K562 (cell line): ENCODE data around the gene CENPB. TPM values are rescaled to one million over a fixed set of nuclear protein-coding genes. Genes with fewer than 3 reads are reported as not detected.

Experiments used
- ATAC-seq: fragments of 200-7000 bp; cut with Tn5 transposase; 3 replicates; pipeline ENCODE4 v1.9.1; 2020; ENCODE audit warnings: moderate library complexity
- BruUV-seq: library from RNA; stranded (reverse); fragments of 400-500 nt; replicated peaks from 2 replicates; lab custom pipeline; 2021; lab: Mats Ljungman, UMichigan
- CTCF ChIA-PET: fragments of 300-600 bp; formaldehyde crosslinking; extraction: SDS; loops from one replicate; lab custom pipeline; 2021; ENCODE audit warnings: low intra/inter-chr PET ratio; lab: Yijun Ruan, JAX
- POLR2A ChIA-PET: fragments of 300-600, 350-650 bp; sonication (Branson Sonifier 250); formaldehyde crosslinking; extraction: SDS; loops from one replicate; lab custom pipeline; 2021; ENCODE audit warnings: antibody characterized with exemption, inconsistent platforms; lab: Yijun Ruan, JAX
- DNase-seq, 4 experiments: peaks; one replicate each; pipeline versions ENCODE4 v3.0.0 to v3.0.0-alpha.2; 2011 to 2018; ENCODE audit warnings: low spot score in 3 of 4, mixed read lengths in 3 of 4; ENCODE audit errors: extremely low read depth in 1 of 4
- FAIRE-seq: peaks from 2 replicates; lab custom pipeline; 2011; peaks lifted over from hg19 to GRCh38; lab: Jason Lieb, UNC
- H2AFZ ChIP-seq: 2 replicates; pipeline ENCODE4 v1.6.0; 2011; ENCODE audit warnings: low read depth, low read length, control low read depth, inconsistent platforms
- H3K27ac ChIP-seq: fragments of 200-600 bp; 3 replicates; pipeline ENCODE4 v1.8.0; 2011; ENCODE audit warnings: low read depth, mild to moderate bottlenecking, control low read depth, inconsistent platforms, low read length, moderate library complexity, mixed read lengths; ENCODE audit errors: extremely low read depth
- H3K27me3 ChIP-seq, 2 experiments: fragments of 300-600 bp in 1 of 2; 2 replicates in 1 of 2; 3 replicates in 1 of 2; pipeline versions ENCODE4 v1.6.0 to v1.8.0; 2011; ENCODE audit warnings: inconsistent platforms in 2 of 2, low read length in 2 of 2, mild to moderate bottlenecking in 1 of 2, mixed read lengths in 1 of 2, moderate library complexity in 1 of 2; ENCODE audit not compliant: control insufficient read depth in 2 of 2, insufficient read depth in 2 of 2
- H3K36me3 ChIP-seq: fragments of 300-600 bp; 3 replicates; pipeline ENCODE4 v1.8.0; 2011; ENCODE audit warnings: mild to moderate bottlenecking, low read length, inconsistent platforms; ENCODE audit not compliant: control insufficient read depth, insufficient read depth
- H3K4me1 ChIP-seq, 2 experiments: fragments of 200-600 bp in 1 of 2; replicated peaks in 1 of 2; 2 replicates in 1 of 2; 3 replicates in 1 of 2; pipeline versions ENCODE4 v1.5.1 to v1.8.0; 2011; ENCODE audit warnings: inconsistent platforms in 2 of 2, low read length in 2 of 2, mild to moderate bottlenecking in 1 of 2, mixed read lengths in 1 of 2, moderate library complexity in 1 of 2; ENCODE audit not compliant: control insufficient read depth in 2 of 2, insufficient read depth in 2 of 2
- H3K4me2 ChIP-seq: 2 replicates; pipeline ENCODE4 v1.6.1; 2011; ENCODE audit warnings: low read length, control low read depth, inconsistent platforms, mixed read lengths; ENCODE audit not compliant: insufficient read depth
- H3K4me3 ChIP-seq: fragments of 200-600 bp; sonication (generic), shearing (Covaris generic); 2 replicates; pipeline ENCODE4 v1.5.1; 2016; ENCODE audit warnings: control low read depth, inconsistent platforms
- H3K79me2 ChIP-seq: fragments of 200-600 bp; 3 replicates; pipeline ENCODE4 v1.8.0; 2011; ENCODE audit warnings: low read length, inconsistent platforms; ENCODE audit not compliant: control insufficient read depth, insufficient read depth
- H3K9ac ChIP-seq, 2 experiments: 2 replicates each; pipeline versions ENCODE4 v1.6.0 to v1.6.1; 2011; ENCODE audit warnings: low read depth in 2 of 2, low read length in 2 of 2, control low read depth in 1 of 2, inconsistent platforms in 1 of 2, mild to moderate bottlenecking in 1 of 2, mixed read lengths in 1 of 2; ENCODE audit not compliant: insufficient read depth in 1 of 2
- H3K9me1 ChIP-seq: one replicate; pipeline ENCODE4 v1.6.0; 2011; ENCODE audit warnings: inconsistent platforms, mild to moderate bottlenecking, low read length, moderate library complexity; ENCODE audit not compliant: control insufficient read depth, insufficient read depth
- H3K9me3 ChIP-seq: replicated peaks from 2 replicates; pipeline ENCODE4 v1.5.1; 2011; ENCODE audit warnings: low read depth, low read length, inconsistent platforms; ENCODE audit not compliant: control insufficient read depth, insufficient read depth
- H4K20me1 ChIP-seq: replicated peaks from 2 replicates; pipeline ENCODE4 v1.6.1; 2011; ENCODE audit warnings: low read length, inconsistent platforms, mixed read lengths; ENCODE audit not compliant: control insufficient read depth, insufficient read depth
- NEUROD1 ChIP-seq: fragments of 150-350 bp; IDR thresholded peaks from 2 replicates; pipeline ENCODE4 v1.6.1; 2014; ENCODE audit warnings: borderline replicate concordance, low read length, low read depth; ENCODE audit not compliant: partially characterized antibody
- ZNF124 ChIP-seq: sonication (generic); formaldehyde crosslinking; IDR thresholded peaks from 2 replicates; pipeline ENCODE4 v1.8.1; 2022; ENCODE audit warnings: missing genetic modification reagents
- WGBS: fragments of 100-300 bp; shearing (Covaris generic); methylation state at CpG from one replicate; pipeline ENCODE4 v1.1.6; 2016; ENCODE audit warnings: low coverage, mixed read lengths; ENCODE audit not compliant: insufficient coverage; ENCODE audit errors: missing lambda C conversion rate; 5-methylcytosine and 5-hydroxymethylcytosine counted together
- in situ Hi-C: fragments of 300-500 bp; cut with MboI; formaldehyde crosslinking; loops from 4 replicates; pipeline ENCODE4 v1.15.0; 2018; ENCODE audit warnings: inconsistent platforms, mixed read lengths
- intact Hi-C: fragments of 100-400 bp; cut with micrococcal nuclease; formaldehyde crosslinking; loops from 2 replicates; pipeline ENCODE4 v1.14.2; 2022
- polyA plus RNA-seq, 8 experiments: library from polyadenylated mRNA; depleted of rRNA in 4 of 8; stranded (reverse) in 5 of 8; unstranded in 3 of 8; fragments of >200 nt; fragmentation: Nextera tagmentation in 2 of 8; fragmentation: Illumina TruSeq in 1 of 8; extraction: Ambion mirVana in 2 of 8; extraction: Trizol in 1 of 8; gene quantifications; 2 replicates each; pipeline versions ENCODE4 v1.2.1 to v1.2.3, GENCODE V29; 2011 to 2014; ENCODE audit warnings: inconsistent platforms in 1 of 8, missing spikeins in 1 of 8
- total RNA-seq, 7 experiments: library from RNA; depleted of rRNA in 6 of 7; stranded (reverse); fragments of >200 nt in 6 of 7; fragmentation: Illumina TruSeq in 2 of 7; extraction: Trizol in 2 of 7; gene quantifications; 2 replicates each; pipeline versions ENCODE4 v1.2.1 to v1.2.3, GENCODE V29; 2011 to 2021; ENCODE audit warnings: low replicate concordance in 1 of 7
- TF ChIP-seq, protein P1 (sequence below), 2 experiments: fragments of 450-650 bp in 1 of 2; IDR thresholded peaks; 2 replicates each; pipeline ENCODE4 v1.6.1; 2011 to 2017; ENCODE audit warnings: low read depth in 2 of 2, antibody characterized with exemption in 1 of 2, borderline replicate concordance in 1 of 2, low read length in 1 of 2, mild to moderate bottlenecking in 1 of 2, mixed read lengths in 1 of 2; ENCODE audit not compliant: control insufficient read depth in 1 of 2
- TF ChIP-seq, protein P2 (sequence below): sonication (generic); formaldehyde crosslinking; IDR thresholded peaks from 2 replicates; pipeline ENCODE4 v1.8.1; 2023; ENCODE audit warnings: mild to moderate bottlenecking, missing genetic modification reagents
- TF ChIP-seq, protein P3 (sequence below): fragments of 450-650 bp; IDR thresholded peaks from 2 replicates; pipeline ENCODE4 v1.6.1; 2018; ENCODE audit not compliant: partially characterized antibody

The CENPB gene
- total and polyA plus RNA-seq, 9 of the 15 experiments (the other 6 are each of a cell fraction or from before 2014, with no cell fraction given) = 0.17 to 70.8 (median 24.9) TPM

DNA sequence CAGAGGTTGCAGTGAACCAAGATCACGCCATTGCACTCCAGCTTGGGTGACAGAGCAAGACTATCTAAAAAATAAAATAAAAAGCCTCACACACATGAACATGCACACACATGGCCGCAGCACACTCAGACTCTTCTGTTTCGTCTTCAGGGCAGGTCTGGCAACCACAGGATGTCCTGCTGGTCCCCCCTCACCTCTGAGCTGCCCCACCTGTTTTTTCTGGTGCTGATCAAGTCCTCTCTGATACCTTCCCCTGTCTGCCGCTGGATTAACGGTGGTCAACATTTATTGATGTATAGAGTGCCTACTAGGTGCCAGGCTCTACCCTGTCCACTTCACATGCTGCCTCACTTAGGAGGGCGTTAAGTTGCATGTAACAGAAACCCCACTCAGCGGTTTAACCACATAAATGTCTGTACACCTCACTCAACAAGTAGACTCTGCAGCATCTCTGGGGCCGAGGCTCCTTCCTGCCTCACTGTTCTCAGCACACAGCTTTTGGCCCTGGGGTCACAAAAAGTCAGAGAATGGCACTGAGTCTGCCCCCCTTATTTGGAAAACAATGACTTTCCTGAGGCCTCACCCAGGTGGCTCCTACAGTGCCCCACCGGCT is 29.3 kb upstream of the CENPB start (continued):
- TF ChIP-seq, protein P1, sequence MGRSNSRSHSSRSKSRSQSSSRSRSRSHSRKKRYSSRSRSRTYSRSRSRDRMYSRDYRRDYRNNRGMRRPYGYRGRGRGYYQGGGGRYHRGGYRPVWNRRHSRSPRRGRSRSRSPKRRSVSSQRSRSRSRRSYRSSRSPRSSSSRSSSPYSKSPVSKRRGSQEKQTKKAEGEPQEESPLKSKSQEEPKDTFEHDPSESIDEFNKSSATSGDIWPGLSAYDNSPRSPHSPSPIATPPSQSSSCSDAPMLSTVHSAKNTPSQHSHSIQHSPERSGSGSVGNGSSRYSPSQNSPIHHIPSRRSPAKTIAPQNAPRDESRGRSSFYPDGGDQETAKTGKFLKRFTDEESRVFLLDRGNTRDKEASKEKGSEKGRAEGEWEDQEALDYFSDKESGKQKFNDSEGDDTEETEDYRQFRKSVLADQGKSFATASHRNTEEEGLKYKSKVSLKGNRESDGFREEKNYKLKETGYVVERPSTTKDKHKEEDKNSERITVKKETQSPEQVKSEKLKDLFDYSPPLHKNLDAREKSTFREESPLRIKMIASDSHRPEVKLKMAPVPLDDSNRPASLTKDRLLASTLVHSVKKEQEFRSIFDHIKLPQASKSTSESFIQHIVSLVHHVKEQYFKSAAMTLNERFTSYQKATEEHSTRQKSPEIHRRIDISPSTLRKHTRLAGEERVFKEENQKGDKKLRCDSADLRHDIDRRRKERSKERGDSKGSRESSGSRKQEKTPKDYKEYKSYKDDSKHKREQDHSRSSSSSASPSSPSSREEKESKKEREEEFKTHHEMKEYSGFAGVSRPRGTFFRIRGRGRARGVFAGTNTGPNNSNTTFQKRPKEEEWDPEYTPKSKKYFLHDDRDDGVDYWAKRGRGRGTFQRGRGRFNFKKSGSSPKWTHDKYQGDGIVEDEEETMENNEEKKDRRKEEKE (IDR thresholded peaks at IDR 0.05; ENCODE audit: borderline replicate concordance in 1 of 2, control insufficient read depth in 1 of 2, low read depth in 2 of 2, low read length in 1 of 2) = no peak
- TF ChIP-seq, protein P2, sequence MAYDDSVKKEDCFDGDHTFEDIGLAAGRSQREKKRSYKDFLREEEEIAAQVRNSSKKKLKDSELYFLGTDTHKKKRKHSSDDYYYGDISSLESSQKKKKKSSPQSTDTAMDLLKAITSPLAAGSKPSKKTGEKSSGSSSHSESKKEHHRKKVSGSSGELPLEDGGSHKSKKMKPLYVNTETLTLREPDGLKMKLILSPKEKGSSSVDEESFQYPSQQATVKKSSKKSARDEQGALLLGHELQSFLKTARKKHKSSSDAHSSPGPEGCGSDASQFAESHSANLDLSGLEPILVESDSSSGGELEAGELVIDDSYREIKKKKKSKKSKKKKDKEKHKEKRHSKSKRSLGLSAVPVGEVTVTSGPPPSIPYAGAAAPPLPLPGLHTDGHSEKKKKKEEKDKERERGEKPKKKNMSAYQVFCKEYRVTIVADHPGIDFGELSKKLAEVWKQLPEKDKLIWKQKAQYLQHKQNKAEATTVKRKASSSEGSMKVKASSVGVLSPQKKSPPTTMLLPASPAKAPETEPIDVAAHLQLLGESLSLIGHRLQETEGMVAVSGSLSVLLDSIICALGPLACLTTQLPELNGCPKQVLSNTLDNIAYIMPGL = no peak
- TF ChIP-seq ZNF124 = no peak

DNA sequence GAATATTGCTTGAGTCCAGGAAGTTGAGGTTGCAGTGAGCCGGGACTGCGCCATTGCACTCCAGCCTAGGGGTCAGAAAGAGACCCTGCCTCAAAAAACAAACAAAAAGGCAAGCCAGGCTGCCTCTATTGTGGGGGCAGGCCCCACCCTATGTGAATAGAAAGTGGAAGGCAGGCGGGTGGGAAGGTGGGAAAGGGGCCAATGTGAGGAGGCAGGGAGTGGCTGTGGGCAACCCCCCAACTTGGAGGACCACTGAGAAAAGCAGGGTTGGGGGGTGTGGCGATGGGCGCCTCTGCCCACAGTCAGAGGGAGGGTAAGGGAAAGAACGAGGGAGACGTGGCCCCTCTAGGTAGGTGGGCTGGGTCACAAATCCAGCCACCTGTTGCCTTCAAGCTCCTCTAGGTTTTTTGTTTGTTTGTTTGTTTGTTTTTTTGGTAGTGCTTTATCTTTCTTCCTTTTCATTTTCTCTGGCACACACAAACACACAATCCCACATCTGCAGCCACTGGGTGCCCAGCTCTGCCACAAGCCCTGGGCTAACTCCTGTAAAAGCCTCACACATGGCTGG is 28.5 kb upstream of the CENPB start:
- intact Hi-C loops = no loop called here

More for the DNA sequence above, 28.5 kb upstream of the CENPB start:
- peak in 1 of 4 experiments; percentile 1 for DNase-seq
- H2AFZ ChIP-seq = no peak overlapping the region
- no peak overlapping the region for H3K9ac ChIP-seq
- no peaks in the 10 kb centered on the region for H3K9me1 ChIP-seq
- H3K27me3 ChIP-seq = no peaks in the 10 kb centered on the region
- ChIA-PET CTCF (no interaction called here), POLR2A (interaction anchor here (0.6 to 0.7 kb wide), 2 partner anchors 40 to 52 kb away, joined by 3 read pairs; no protein-coding TSS in a partner anchor)
- ATAC-seq = no peak
- in situ Hi-C loops = no loop called here
- TF ChIP-seq, protein P3, sequence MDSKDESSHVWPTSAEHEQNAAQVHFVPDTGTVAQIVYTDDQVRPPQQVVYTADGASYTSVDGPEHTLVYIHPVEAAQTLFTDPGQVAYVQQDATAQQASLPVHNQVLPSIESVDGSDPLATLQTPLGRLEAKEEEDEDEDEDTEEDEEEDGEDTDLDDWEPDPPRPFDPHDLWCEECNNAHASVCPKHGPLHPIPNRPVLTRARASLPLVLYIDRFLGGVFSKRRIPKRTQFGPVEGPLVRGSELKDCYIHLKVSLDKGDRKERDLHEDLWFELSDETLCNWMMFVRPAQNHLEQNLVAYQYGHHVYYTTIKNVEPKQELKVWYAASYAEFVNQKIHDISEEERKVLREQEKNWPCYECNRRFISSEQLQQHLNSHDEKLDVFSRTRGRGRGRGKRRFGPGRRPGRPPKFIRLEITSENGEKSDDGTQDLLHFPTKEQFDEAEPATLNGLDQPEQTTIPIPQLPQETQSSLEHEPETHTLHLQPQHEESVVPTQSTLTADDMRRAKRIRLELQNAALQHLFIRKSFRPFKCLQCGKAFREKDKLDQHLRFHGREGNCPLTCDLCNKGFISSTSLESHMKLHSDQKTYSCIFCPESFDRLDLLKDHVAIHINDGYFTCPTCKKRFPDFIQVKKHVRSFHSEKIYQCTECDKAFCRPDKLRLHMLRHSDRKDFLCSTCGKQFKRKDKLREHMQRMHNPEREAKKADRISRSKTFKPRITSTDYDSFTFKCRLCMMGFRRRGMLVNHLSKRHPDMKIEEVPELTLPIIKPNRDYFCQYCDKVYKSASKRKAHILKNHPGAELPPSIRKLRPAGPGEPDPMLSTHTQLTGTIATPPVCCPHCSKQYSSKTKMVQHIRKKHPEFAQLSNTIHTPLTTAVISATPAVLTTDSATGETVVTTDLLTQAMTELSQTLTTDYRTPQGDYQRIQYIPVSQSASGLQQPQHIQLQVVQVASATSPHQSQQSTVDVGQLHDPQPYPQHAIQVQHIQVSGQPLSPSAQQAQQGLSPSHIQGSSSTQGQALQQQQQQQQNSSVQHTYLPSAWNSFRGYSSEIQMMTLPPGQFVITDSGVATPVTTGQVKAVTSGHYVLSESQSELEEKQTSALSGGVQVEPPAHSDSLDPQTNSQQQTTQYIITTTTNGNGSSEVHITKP = peak; percentile 69
- no peak for TF ChIP-seq NEUROD1
- H3K9me3 ChIP-seq = no peaks in the 10 kb centered on the region
- H3K4me3 ChIP-seq = no peak overlapping the region
- no TSS peak for BruUV-seq
- no peaks in the 10 kb centered on the region for H3K36me3 ChIP-seq
- FAIRE-seq = no peak
- WGBS = 68% methylated on average over 6 of the region's 7 CpGs
- H3K79me2 ChIP-seq = no peaks in the 10 kb centered on the region
- H4K20me1 ChIP-seq = no peaks in the 10 kb centered on the region
- no peak overlapping the region for H3K27ac ChIP-seq
- peaks cover 27 to 28% of the 10 kb centered on the region in 2 experiments for H3K4me1 ChIP-seq
- H3K4me2 ChIP-seq = no peak overlapping the region
